Measurements from ENCODE around the gene MAGI3.
A peak's percentile ranks its signal among the peaks of the same experiment; 100 is the strongest.

The MAGI3 gene

DNA sequence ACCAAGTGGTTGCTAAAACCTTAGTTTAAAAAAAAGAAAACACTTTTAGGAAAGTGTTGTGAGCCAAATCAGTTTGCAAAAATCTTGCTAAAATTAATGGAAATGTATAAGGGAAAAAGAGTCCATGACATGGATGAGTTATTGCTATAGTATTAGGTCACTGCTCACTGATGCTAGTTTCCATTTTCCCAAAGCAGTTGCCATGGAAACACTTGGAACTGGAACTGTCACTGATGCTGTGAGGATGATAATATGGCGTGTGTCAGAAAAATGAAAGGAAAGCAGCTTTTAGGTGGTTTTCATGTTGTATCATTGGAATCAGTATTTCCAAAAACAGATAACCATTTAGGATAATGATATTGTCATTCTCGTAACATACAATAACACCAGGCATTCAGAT lies 264.6 kb downstream of the MAGI3 start:
- H4K8ac ChIP-seq (ENCODE audit: low read depth, low read length) = no peak overlapping the region
- whole genome bisulfite sequencing, 2 donors (ENCODE audit: extremely low coverage in 2 of 2, insufficient read length in 2 of 2, insufficient replicate concordance in 1 of 2) = no CpG with 5 or more reads among the region's 2 CpGs
- H3K4me3 ChIP-seq (ENCODE audit: low read length in 2 of 2) = no peak overlapping the region
- H3K79me1 ChIP-seq (ENCODE audit: low read depth, low read length) = no peaks in the 10 kb centered on the region
- no peak overlapping the region for H3K27ac ChIP-seq (replicated peaks; ENCODE audit: low read length)
- H3K4ac ChIP-seq (ENCODE audit: low read length) = no peak overlapping the region
- no peak overlapping the region for H2AK5ac ChIP-seq (ENCODE audit: low read depth, low read length)
- DNase-seq (ENCODE audit: low spot score) = no peak
- no peak overlapping the region for H2BK5ac ChIP-seq (ENCODE audit: low read length)
- peaks cover 0 to 5% of the 10 kb centered on the region in 2 donors for H3K4me1 ChIP-seq (ENCODE audit: control insufficient read depth in 2 of 2, insufficient read depth in 1 of 2, low read depth in 1 of 2, low read length in 2 of 2)
- no peak overlapping the region for H2BK12ac ChIP-seq (ENCODE audit: low read length)
- H3K4me2 ChIP-seq (ENCODE audit: insufficient read depth, low read length, poor library complexity, severe bottlenecking) = no peak overlapping the region
- peaks cover 2 to 25% of the 10 kb centered on the region in 2 donors for H3K36me3 ChIP-seq (replicated peaks in 1 of 2; ENCODE audit: control insufficient read depth in 2 of 2, insufficient read depth in 2 of 2, low read length in 2 of 2)
- H2BK15ac ChIP-seq (ENCODE audit: low read length) = no peak overlapping the region
- H3K9ac ChIP-seq (ENCODE audit: low read depth, low read length, poor library complexity) = no peak overlapping the region
- no peaks in the 10 kb centered on the region for H3K27me3 ChIP-seq (ENCODE audit: control insufficient read depth in 3 of 3, insufficient read depth in 3 of 3, low read depth in 1 of 3, low read length in 3 of 3)
- H2AFZ ChIP-seq (ENCODE audit: low read length) = no peak overlapping the region
- H3K14ac ChIP-seq (ENCODE audit: low read length) = no peak overlapping the region
- no peak overlapping the region for H3K23ac ChIP-seq (ENCODE audit: low read depth, low read length, poor library complexity)
- no peak overlapping the region for H4K91ac ChIP-seq (ENCODE audit: low read depth, low read length, poor library complexity)
- H3K18ac ChIP-seq (ENCODE audit: low read length) = no peak overlapping the region
- no peak overlapping the region for H2BK120ac ChIP-seq (ENCODE audit: low read depth, low read length)
- H3K9me3 ChIP-seq (replicated peaks in 1 of 2; ENCODE audit: control insufficient read depth in 2 of 2, insufficient read depth in 1 of 2, low read depth in 1 of 2, low read length in 2 of 2) = no peaks in the 10 kb centered on the region

- DNase-seq (ENCODE audit: low spot score) = no peak
- no CpG with 5 or more reads among the region's 3 CpGs for WGBS, 2 donors (ENCODE audit: extremely low coverage in 2 of 2, insufficient read length in 2 of 2, insufficient replicate concordance in 1 of 2)
- Histone ChIP-seq H2BK5ac (ENCODE audit: low read length) (no peak overlapping the region), H3K14ac (ENCODE audit: low read length) (no peak overlapping the region), H4K8ac (ENCODE audit: low read depth, low read length) (no peak overlapping the region), H3K27ac (replicated peaks; ENCODE audit: low read length) (no peak overlapping the region), H3K9ac (ENCODE audit: low read depth, low read length, poor library complexity) (no peak overlapping the region), H3K27me3 (ENCODE audit: control insufficient read depth in 3 of 3, insufficient read depth in 3 of 3, low read depth in 1 of 3, low read length in 3 of 3) (no peaks in the 10 kb centered on the region), H3K4ac (ENCODE audit: low read length) (no peak overlapping the region), H3K9me3 (replicated peaks in 1 of 2; ENCODE audit: control insufficient read depth in 2 of 2, insufficient read depth in 1 of 2, low read depth in 1 of 2, low read length in 2 of 2) (no peaks in the 10 kb centered on the region), H2AK5ac (ENCODE audit: low read depth, low read length) (no peak overlapping the region), H3K36me3 (replicated peaks in 1 of 2; ENCODE audit: control insufficient read depth in 2 of 2, insufficient read depth in 2 of 2, low read length in 2 of 2) (peaks cover 2 to 19% of the 10 kb centered on the region in 2 donors), H3K18ac (ENCODE audit: low read length) (no peak overlapping the region), H2BK12ac (ENCODE audit: low read length) (no peak overlapping the region), H2BK120ac (ENCODE audit: low read depth, low read length) (no peak overlapping the region), H2AFZ (ENCODE audit: low read length) (no peak overlapping the region), H3K4me3 (ENCODE audit: low read length in 2 of 2) (no peak overlapping the region), H2BK15ac (ENCODE audit: low read length) (no peak overlapping the region), H4K91ac (ENCODE audit: low read depth, low read length, poor library complexity) (no peak overlapping the region), H3K4me1 (ENCODE audit: control insufficient read depth in 2 of 2, insufficient read depth in 1 of 2, low read depth in 1 of 2, low read length in 2 of 2) (peaks cover 0 to 5% of the 10 kb centered on the region in 2 donors), H3K4me2 (ENCODE audit: insufficient read depth, low read length, poor library complexity, severe bottlenecking) (no peak overlapping the region), H3K79me1 (ENCODE audit: low read depth, low read length) (no peaks in the 10 kb centered on the region), H3K23ac (ENCODE audit: low read depth, low read length, poor library complexity) (no peak overlapping the region)
Observed at GRCh38 chr1:113657126-113657525, 266.8 kb downstream of the MAGI3 start.

GRCh38 chr1:113657556-113658063 lies 267.3 kb downstream of the MAGI3 start:
- Histone ChIP-seq H2BK12ac (ENCODE audit: low read length) (no peak overlapping the region), H3K4me1 (ENCODE audit: control insufficient read depth in 2 of 2, insufficient read depth in 1 of 2, low read depth in 1 of 2, low read length in 2 of 2) (peaks cover 0 to 5% of the 10 kb centered on the region in 2 donors), H3K4me3 (ENCODE audit: low read length in 2 of 2) (no peak overlapping the region), H3K36me3 (replicated peaks in 1 of 2; ENCODE audit: control insufficient read depth in 2 of 2, insufficient read depth in 2 of 2, low read length in 2 of 2) (peaks cover 2 to 18% of the 10 kb centered on the region in 2 donors), H2AFZ (ENCODE audit: low read length) (no peak overlapping the region), H3K9me3 (replicated peaks in 1 of 2; ENCODE audit: control insufficient read depth in 2 of 2, insufficient read depth in 1 of 2, low read depth in 1 of 2, low read length in 2 of 2) (no peaks in the 10 kb centered on the region), H3K4me2 (ENCODE audit: insufficient read depth, low read length, poor library complexity, severe bottlenecking) (no peak overlapping the region), H3K14ac (ENCODE audit: low read length) (no peak overlapping the region), H3K27ac (replicated peaks; ENCODE audit: low read length) (no peak overlapping the region), H3K79me1 (ENCODE audit: low read depth, low read length) (no peaks in the 10 kb centered on the region), H3K23ac (ENCODE audit: low read depth, low read length, poor library complexity) (no peak overlapping the region), H3K18ac (ENCODE audit: low read length) (no peak overlapping the region), H4K8ac (ENCODE audit: low read depth, low read length) (no peak overlapping the region), H2BK120ac (ENCODE audit: low read depth, low read length) (no peak overlapping the region), H2BK5ac (ENCODE audit: low read length) (no peak overlapping the region), H2AK5ac (ENCODE audit: low read depth, low read length) (no peak overlapping the region), H3K4ac (ENCODE audit: low read length) (no peak overlapping the region), H2BK15ac (ENCODE audit: low read length) (no peak overlapping the region), H3K27me3 (ENCODE audit: control insufficient read depth in 3 of 3, insufficient read depth in 3 of 3, low read depth in 1 of 3, low read length in 3 of 3) (no peaks in the 10 kb centered on the region), H4K91ac (ENCODE audit: low read depth, low read length, poor library complexity) (no peak overlapping the region), H3K9ac (ENCODE audit: low read depth, low read length, poor library complexity) (no peak overlapping the region)
- no peak for DNase-seq (ENCODE audit: low spot score)
- no CpG with 5 or more reads among the region's 3 CpGs for WGBS, 2 donors (ENCODE audit: extremely low coverage in 2 of 2, insufficient read length in 2 of 2, insufficient replicate concordance in 1 of 2)

DNA sequence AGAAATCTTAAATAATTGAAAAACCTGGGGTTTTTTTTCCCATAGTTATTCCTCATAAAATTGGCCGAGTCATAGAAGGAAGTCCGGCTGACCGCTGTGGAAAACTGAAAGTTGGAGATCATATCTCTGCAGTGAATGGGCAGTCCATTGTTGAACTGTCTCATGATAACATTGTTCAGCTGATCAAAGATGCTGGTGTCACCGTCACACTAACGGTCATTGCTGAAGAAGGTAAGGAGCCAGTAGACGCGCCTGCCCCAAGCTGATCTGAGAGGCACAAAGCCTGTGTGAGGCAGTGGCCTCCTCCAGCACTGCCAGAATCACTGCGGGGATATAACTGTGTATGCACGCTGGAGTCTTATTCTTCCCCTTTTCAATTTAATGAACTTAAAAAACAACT lies 268.7 kb downstream of the MAGI3 start:
- H3K18ac ChIP-seq (ENCODE audit: low read length) = peak overlapping the region; percentile 58
- no peak overlapping the region for H3K4me2 ChIP-seq (ENCODE audit: insufficient read depth, low read length, poor library complexity, severe bottlenecking)
- H3K27me3 ChIP-seq (ENCODE audit: control insufficient read depth in 3 of 3, insufficient read depth in 3 of 3, low read depth in 1 of 3, low read length in 3 of 3) = no peaks in the 10 kb centered on the region
- H3K9me3 ChIP-seq (replicated peaks in 1 of 2; ENCODE audit: control insufficient read depth in 2 of 2, insufficient read depth in 1 of 2, low read depth in 1 of 2, low read length in 2 of 2) = no peaks in the 10 kb centered on the region
- peak overlapping the region; percentile 67 for H3K14ac ChIP-seq (ENCODE audit: low read length)
- no peak overlapping the region for H4K91ac ChIP-seq (ENCODE audit: low read depth, low read length, poor library complexity)
- H3K4ac ChIP-seq (ENCODE audit: low read length) = no peak overlapping the region
- no peak overlapping the region for H2BK15ac ChIP-seq (ENCODE audit: low read length)
- no peak overlapping the region for H2AFZ ChIP-seq (ENCODE audit: low read length)
- no peak overlapping the region for H2BK5ac ChIP-seq (ENCODE audit: low read length)
- DNase-seq (ENCODE audit: low spot score) = no peak
- WGBS, 2 donors (ENCODE audit: extremely low coverage in 2 of 2, insufficient read length in 2 of 2, insufficient replicate concordance in 1 of 2) = no CpG with 5 or more reads among the region's 9 CpGs
- H2BK120ac ChIP-seq (ENCODE audit: low read depth, low read length) = no peak overlapping the region
- no peaks in the 10 kb centered on the region for H3K79me1 ChIP-seq (ENCODE audit: low read depth, low read length)
- no peak overlapping the region for H3K27ac ChIP-seq (replicated peaks; ENCODE audit: low read length)
- no peak overlapping the region for H2BK12ac ChIP-seq (ENCODE audit: low read length)
- H3K4me1 ChIP-seq (ENCODE audit: control insufficient read depth in 2 of 2, insufficient read depth in 1 of 2, low read depth in 1 of 2, low read length in 2 of 2) = peaks cover 0 to 5% of the 10 kb centered on the region in 2 donors
- H3K23ac ChIP-seq (ENCODE audit: low read depth, low read length, poor library complexity) = no peak overlapping the region
- no peak overlapping the region for H3K4me3 ChIP-seq (ENCODE audit: low read length in 2 of 2)
- H4K8ac ChIP-seq (ENCODE audit: low read depth, low read length) = no peak overlapping the region
- H3K36me3 ChIP-seq (replicated peaks in 1 of 2; ENCODE audit: control insufficient read depth in 2 of 2, insufficient read depth in 2 of 2, low read length in 2 of 2) = peaks cover 0 to 12% of the 10 kb centered on the region in 2 donors
- H3K9ac ChIP-seq (ENCODE audit: low read depth, low read length, poor library complexity) = peak overlapping the region; percentile 40
- H2AK5ac ChIP-seq (ENCODE audit: low read depth, low read length) = no peak overlapping the region
